Nephron (organoid): ENCODE results near the gene NPHS1.

Experiments used
- H3K27ac Mint-ChIP-seq, 3 experiments: 2 replicates each; pipeline ENCODE4 v1.8.0; 2020; ENCODE audit warnings: mixed read lengths in 3 of 3, mild to moderate bottlenecking in 2 of 3, moderate library complexity in 1 of 3
- H3K27me3 Mint-ChIP-seq: 2 replicates; pipeline ENCODE4 v1.8.0; 2021; ENCODE audit warnings: low read depth, mild to moderate bottlenecking, moderate library complexity, mixed read lengths
- H3K36me3 Mint-ChIP-seq: 2 replicates; pipeline ENCODE4 v1.8.0; 2020; ENCODE audit warnings: low read depth, mixed read lengths
- H3K4me1 Mint-ChIP-seq: 2 replicates; pipeline ENCODE4 v1.8.0; 2020; ENCODE audit warnings: mixed read lengths
- H3K4me3 Mint-ChIP-seq, 3 experiments: 2 replicates each; pipeline ENCODE4 v1.8.0; 2020; ENCODE audit warnings: mild to moderate bottlenecking in 3 of 3, mixed read lengths in 3 of 3, moderate library complexity in 2 of 3
- H3K9me3 Mint-ChIP-seq: 2 replicates; pipeline ENCODE4 v1.8.0; 2020; ENCODE audit warnings: mixed read lengths
- CTCF ChIP-seq, 3 experiments: fragments of 200-600 bp; sonication (generic); IDR thresholded peaks; one replicate each; pipeline ENCODE4 v1.5.0; 2021; ENCODE audit warnings: antibody characterized with exemption in 3 of 3; ENCODE audit not compliant: unreplicated experiment in 3 of 3

Gene NPHS1

GRCh38 chr19:35888398-35888797 is 36.1 kb upstream of the NPHS1 start:
- Mint-ChIP-seq H3K36me3 (peaks cover 35% of the 10 kb centered on the region), H3K4me3 (no peak overlapping the region), H3K27ac (no peak overlapping the region), H3K4me1 (no peaks in the 10 kb centered on the region), H3K9me3 (no peaks in the 10 kb centered on the region), H3K27me3 (peaks cover 6% of the 10 kb centered on the region)
- TF ChIP-seq CTCF (IDR thresholded peaks at IDR 0.05; ENCODE audit: unreplicated experiment in 3 of 3): no peak

- Mint-ChIP-seq H3K27me3 (peaks cover 6% of the 10 kb centered on the region), H3K9me3 (no peaks in the 10 kb centered on the region), H3K4me3 (no peak overlapping the region), H3K27ac (no peak overlapping the region), H3K4me1 (no peaks in the 10 kb centered on the region), H3K36me3 (peaks cover 30% of the 10 kb centered on the region)
- no peak for TF ChIP-seq CTCF (IDR thresholded peaks at IDR 0.05; ENCODE audit: unreplicated experiment in 3 of 3)
Observed at GRCh38 chr19:35887197-35887596, 34.9 kb upstream of the NPHS1 start.

GRCh38 chr19:35885904-35886303 is 33.6 kb upstream of the NPHS1 start:
- H3K4me3 Mint-ChIP-seq: no peak overlapping the region
- no peaks in the 10 kb centered on the region for H3K4me1 Mint-ChIP-seq
- peaks cover 28% of the 10 kb centered on the region for H3K36me3 Mint-ChIP-seq
- no peak for TF ChIP-seq CTCF (IDR thresholded peaks at IDR 0.05; ENCODE audit: unreplicated experiment in 3 of 3)
- H3K9me3 Mint-ChIP-seq: no peaks in the 10 kb centered on the region
- H3K27me3 Mint-ChIP-seq: peaks cover 6% of the 10 kb centered on the region
- no peak overlapping the region for H3K27ac Mint-ChIP-seq

- TF ChIP-seq CTCF (IDR thresholded peaks at IDR 0.05; ENCODE audit: unreplicated experiment in 3 of 3): no peak
- H3K4me1 Mint-ChIP-seq: no peaks in the 10 kb centered on the region
- H3K27me3 Mint-ChIP-seq: peaks cover 6% of the 10 kb centered on the region
- H3K27ac Mint-ChIP-seq: no peak overlapping the region
- H3K9me3 Mint-ChIP-seq: no peaks in the 10 kb centered on the region
- peaks cover 24% of the 10 kb centered on the region for H3K36me3 Mint-ChIP-seq
- no peak overlapping the region for H3K4me3 Mint-ChIP-seq
Observed at GRCh38 chr19:35885225-35885738, 33.0 kb upstream of the NPHS1 start.

GRCh38 chr19:35883882-35884281 is 31.6 kb upstream of the NPHS1 start:
- Mint-ChIP-seq H3K9me3 (no peaks in the 10 kb centered on the region), H3K36me3 (peaks cover 17% of the 10 kb centered on the region), H3K27me3 (peaks cover 6% of the 10 kb centered on the region), H3K4me1 (peaks cover 6% of the 10 kb centered on the region), H3K27ac (no peak overlapping the region), H3K4me3 (no peak overlapping the region)
- TF ChIP-seq CTCF (IDR thresholded peaks at IDR 0.05; ENCODE audit: unreplicated experiment in 3 of 3): no peak

- Mint-ChIP-seq H3K9me3 (no peaks in the 10 kb centered on the region), H3K4me3 (no peak overlapping the region), H3K27me3 (peaks cover 4% of the 10 kb centered on the region), H3K27ac (no peak overlapping the region), H3K4me1 (peaks cover 6% of the 10 kb centered on the region), H3K36me3 (peaks cover 11% of the 10 kb centered on the region)
- TF ChIP-seq CTCF (IDR thresholded peaks at IDR 0.05; ENCODE audit: unreplicated experiment in 3 of 3): peak; percentile 50 to 63 (median 61)
Observed at GRCh38 chr19:35882114-35882832, 30.0 kb upstream of the NPHS1 start.
